GM23338 (cell line): ENCODE data around the gene VPS37C. TPM values are rescaled to one million over a fixed set of nuclear protein-coding genes. Genes with fewer than 3 reads are reported as not detected.

ENCODE experiments used
- ATAC-seq: fragments of 200-7000 bp; cut with Tn5 transposase; 3 replicates; pipeline ENCODE4 v1.9.1; 2020
- DNase-seq: peaks from one replicate; pipeline ENCODE4 v3.0.0-alpha.2; 2015; ENCODE audit warnings: low spot score
- H2AFZ ChIP-seq: fragments of 200-600 bp; sonication (generic); 2 replicates; pipeline ENCODE4 v1.8.0; 2016; ENCODE audit warnings: antibody characterized with exemption, mild to moderate bottlenecking, moderate library complexity
- H3F3A ChIP-seq: fragments of 200-600 bp; sonication (generic); replicated peaks from 2 replicates; pipeline ENCODE4 v1.8.0; 2017; ENCODE audit warnings: antibody characterized with exemption, mixed run types, low read depth
- H3K27ac ChIP-seq: fragments of 200-600 bp; sonication (generic); 2 replicates; pipeline ENCODE4 v1.6.1; 2016; ENCODE audit warnings: low read depth
- H3K27me3 ChIP-seq: fragments of 200-600 bp; sonication (generic); 2 replicates; pipeline ENCODE4 v1.8.0; 2016; ENCODE audit warnings: mild to moderate bottlenecking, mixed run types, moderate library complexity; ENCODE audit not compliant: insufficient read depth
- H3K36me3 ChIP-seq: fragments of 200-600 bp; sonication (generic); 2 replicates; pipeline ENCODE4 v1.8.0; 2016; ENCODE audit warnings: mild to moderate bottlenecking; ENCODE audit not compliant: insufficient read depth
- H3K4me1 ChIP-seq: fragments of 200-600 bp; sonication (generic); 2 replicates; pipeline ENCODE4 v1.8.0; 2016; ENCODE audit warnings: mild to moderate bottlenecking, moderate library complexity; ENCODE audit not compliant: insufficient read depth
- H3K4me2 ChIP-seq: fragments of 200-600 bp; sonication (generic); 2 replicates; pipeline ENCODE4 v1.7.1; 2017; ENCODE audit warnings: mixed run types
- H3K4me3 ChIP-seq: fragments of 200-600 bp; sonication (generic); 2 replicates; pipeline ENCODE4 v1.6.1; 2016; ENCODE audit warnings: mixed run types
- H3K79me2 ChIP-seq: fragments of 200-600 bp; sonication (generic); replicated peaks from 2 replicates; pipeline ENCODE4 v1.8.0; 2017; ENCODE audit warnings: mild to moderate bottlenecking; ENCODE audit not compliant: insufficient read depth
- H3K9me2 ChIP-seq: fragments of 200-600 bp; sonication (generic); 2 replicates; pipeline ENCODE4 v1.8.0; 2017; ENCODE audit not compliant: insufficient read depth
- H4K20me1 ChIP-seq: fragments of 200-600 bp; sonication (generic); replicated peaks from 2 replicates; pipeline ENCODE4 v1.8.0; 2017; ENCODE audit warnings: mild to moderate bottlenecking; ENCODE audit not compliant: insufficient read depth
- H3K27ac Mint-ChIP-seq: 2 replicates; pipeline ENCODE4 v1.8.0; 2020; ENCODE audit warnings: inconsistent platforms, mild to moderate bottlenecking, moderate library complexity, mixed read lengths
- H3K27me3 Mint-ChIP-seq: 3 replicates; pipeline ENCODE4 v1.8.0; 2022; ENCODE audit warnings: low read depth, mild to moderate bottlenecking, moderate library complexity, mixed read lengths, inconsistent platforms; ENCODE audit not compliant: insufficient read depth, poor library complexity
- H3K36me3 Mint-ChIP-seq: 3 replicates; pipeline ENCODE4 v1.8.0; 2021; ENCODE audit warnings: low read depth, mild to moderate bottlenecking, inconsistent platforms, moderate library complexity, mixed read lengths
- H3K4me1 Mint-ChIP-seq: 3 replicates; pipeline ENCODE4 v1.8.0; 2020; ENCODE audit warnings: mild to moderate bottlenecking, inconsistent platforms, mixed read lengths
- H3K4me3 Mint-ChIP-seq: 3 replicates; pipeline ENCODE4 v1.8.0; 2021; ENCODE audit warnings: moderate library complexity, mild to moderate bottlenecking, inconsistent platforms, mixed read lengths
- H3K9me3 Mint-ChIP-seq: 3 replicates; pipeline ENCODE4 v1.8.0; 2020; ENCODE audit warnings: moderate library complexity, mild to moderate bottlenecking, inconsistent platforms, mixed read lengths
- EZH2 ChIP-seq: fragments of 200-600 bp; sonication (generic); IDR thresholded peaks from one replicate; pipeline ENCODE4 v1.8.0; 2017; ENCODE audit warnings: antibody characterized with exemption, mild to moderate bottlenecking, low read depth; ENCODE audit not compliant: unreplicated experiment
- EZH2phosphoT487 ChIP-seq: fragments of 200-600 bp; sonication (generic); IDR thresholded peaks from one replicate; pipeline ENCODE4 v1.8.1; 2018; ENCODE audit warnings: antibody characterized with exemption; ENCODE audit not compliant: unreplicated experiment
- JUNB ChIP-seq: IDR thresholded peaks from one replicate; pipeline ENCODE4 v1.6.1; 2016; ENCODE audit warnings: antibody characterized with exemption; ENCODE audit not compliant: unreplicated experiment
- NANOG ChIP-seq: IDR thresholded peaks from 2 replicates; pipeline ENCODE4 v1.6.1; 2016; ENCODE audit warnings: antibody characterized with exemption, borderline replicate concordance
- POLR2AphosphoS5 ChIP-seq: IDR thresholded peaks from 2 replicates; pipeline ENCODE4 v1.6.1; 2016; ENCODE audit warnings: antibody characterized with exemption, low read depth
- ZNF114 ChIP-seq: fragments of 250-450 bp; sonication (Bioruptor Pico); IDR thresholded peaks from 2 replicates; pipeline ENCODE4 v1.5.0; 2020; ENCODE audit warnings: mild to moderate bottlenecking, moderate library complexity
- ZNF331 ChIP-seq: fragments of 250-450 bp; sonication (Bioruptor Pico); IDR thresholded peaks from 2 replicates; pipeline ENCODE4 v1.5.0; 2020; ENCODE audit warnings: low read depth, mild to moderate bottlenecking, moderate library complexity
- polyA plus RNA-seq: library from polyadenylated mRNA; unstranded; fragments of >200 nt; fragmentation: Nextera tagmentation; extraction: Ambion mirVana; gene quantifications from 2 replicates; pipeline ENCODE4 v1.2.1, GENCODE V29; 2016
- total RNA-seq: library from RNA; depleted of rRNA; stranded (reverse); fragments of >200 nt; shearing (Covaris generic); gene quantifications from 2 replicates; pipeline ENCODE4 v1.2.3, GENCODE V29; 2014
- TF ChIP-seq, protein P1 (sequence below): IDR thresholded peaks from 2 replicates; pipeline ENCODE4 v1.6.1; 2016; ENCODE audit warnings: antibody characterized with exemption
- TF ChIP-seq, protein P2 (sequence below), 2 experiments: fragments of 200-600 bp in 1 of 2; sonication (generic) in 1 of 2; conservative IDR thresholded peaks; 2 replicates each; pipeline versions ENCODE4 v1.5.1 to v1.6.1; 2016 to 2017; ENCODE audit warnings: antibody characterized with exemption in 2 of 2, low read depth in 2 of 2, mild to moderate bottlenecking in 2 of 2, moderate library complexity in 1 of 2
- TF ChIP-seq, protein P3 (sequence below): fragments of 250-450 bp; sonication (Bioruptor Pico); IDR thresholded peaks from 2 replicates; pipeline ENCODE4 v1.5.0; 2020; ENCODE audit warnings: mild to moderate bottlenecking, moderate library complexity

VPS37C gene
- total and polyA plus RNA-seq, 2 experiments from 2014 or later = 8.8 to 19.4 TPM

DNA sequence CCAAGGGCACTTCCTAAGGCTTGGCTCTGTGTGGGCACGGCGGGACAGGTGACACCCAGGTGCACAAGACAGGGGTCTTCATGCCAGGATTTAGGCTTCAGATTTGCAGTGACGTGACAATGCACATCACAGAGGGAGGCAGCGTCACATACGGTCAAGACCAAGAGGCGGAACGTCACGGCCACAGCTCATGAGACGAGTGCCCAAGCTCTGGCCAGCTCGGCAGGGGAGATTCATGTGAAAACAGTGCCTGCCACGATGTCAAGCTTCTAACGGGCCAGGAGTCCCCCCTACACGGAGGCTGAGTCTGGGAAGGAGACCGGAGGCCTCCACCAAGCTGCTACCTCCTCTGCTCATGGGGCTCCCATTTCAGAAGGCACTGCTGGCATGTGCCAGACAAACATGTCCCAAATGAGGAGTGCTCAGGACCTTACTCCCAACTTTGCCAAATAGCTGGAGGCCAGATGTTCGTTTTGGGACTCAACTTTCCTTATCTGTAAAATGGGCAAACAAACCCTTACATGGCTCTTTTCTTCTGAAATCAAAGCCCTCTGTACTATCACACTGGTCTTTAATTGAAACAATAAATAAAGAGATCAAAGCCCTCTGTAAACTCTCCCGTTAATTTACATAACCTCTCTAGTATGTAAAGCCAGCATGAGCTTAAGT, 16.6 kb downstream of the VPS37C start:
- no peak overlapping the region for H3K27ac Mint-ChIP-seq
- DNase-seq = no peak
- no peaks in the 10 kb centered on the region for H3F3A ChIP-seq
- H3K36me3 ChIP-seq = no peaks in the 10 kb centered on the region
- TF ChIP-seq JUNB (no peak), NANOG (no peak), POLR2AphosphoS5 (no peak), EZH2 (no peak), ZNF331 (CRISPR knock-in tag) (no peak), ZNF114 (CRISPR knock-in tag) (no peak), EZH2phosphoT487 (no peak)
- TF ChIP-seq, protein P1, sequence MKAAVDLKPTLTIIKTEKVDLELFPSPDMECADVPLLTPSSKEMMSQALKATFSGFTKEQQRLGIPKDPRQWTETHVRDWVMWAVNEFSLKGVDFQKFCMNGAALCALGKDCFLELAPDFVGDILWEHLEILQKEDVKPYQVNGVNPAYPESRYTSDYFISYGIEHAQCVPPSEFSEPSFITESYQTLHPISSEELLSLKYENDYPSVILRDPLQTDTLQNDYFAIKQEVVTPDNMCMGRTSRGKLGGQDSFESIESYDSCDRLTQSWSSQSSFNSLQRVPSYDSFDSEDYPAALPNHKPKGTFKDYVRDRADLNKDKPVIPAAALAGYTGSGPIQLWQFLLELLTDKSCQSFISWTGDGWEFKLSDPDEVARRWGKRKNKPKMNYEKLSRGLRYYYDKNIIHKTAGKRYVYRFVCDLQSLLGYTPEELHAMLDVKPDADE = no peak
- TF ChIP-seq, protein P2, sequence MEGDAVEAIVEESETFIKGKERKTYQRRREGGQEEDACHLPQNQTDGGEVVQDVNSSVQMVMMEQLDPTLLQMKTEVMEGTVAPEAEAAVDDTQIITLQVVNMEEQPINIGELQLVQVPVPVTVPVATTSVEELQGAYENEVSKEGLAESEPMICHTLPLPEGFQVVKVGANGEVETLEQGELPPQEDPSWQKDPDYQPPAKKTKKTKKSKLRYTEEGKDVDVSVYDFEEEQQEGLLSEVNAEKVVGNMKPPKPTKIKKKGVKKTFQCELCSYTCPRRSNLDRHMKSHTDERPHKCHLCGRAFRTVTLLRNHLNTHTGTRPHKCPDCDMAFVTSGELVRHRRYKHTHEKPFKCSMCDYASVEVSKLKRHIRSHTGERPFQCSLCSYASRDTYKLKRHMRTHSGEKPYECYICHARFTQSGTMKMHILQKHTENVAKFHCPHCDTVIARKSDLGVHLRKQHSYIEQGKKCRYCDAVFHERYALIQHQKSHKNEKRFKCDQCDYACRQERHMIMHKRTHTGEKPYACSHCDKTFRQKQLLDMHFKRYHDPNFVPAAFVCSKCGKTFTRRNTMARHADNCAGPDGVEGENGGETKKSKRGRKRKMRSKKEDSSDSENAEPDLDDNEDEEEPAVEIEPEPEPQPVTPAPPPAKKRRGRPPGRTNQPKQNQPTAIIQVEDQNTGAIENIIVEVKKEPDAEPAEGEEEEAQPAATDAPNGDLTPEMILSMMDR (conservative IDR thresholded peaks at IDR 0.05; ENCODE audit: low read depth in 2 of 2) = no peak
- TF ChIP-seq, protein P3, sequence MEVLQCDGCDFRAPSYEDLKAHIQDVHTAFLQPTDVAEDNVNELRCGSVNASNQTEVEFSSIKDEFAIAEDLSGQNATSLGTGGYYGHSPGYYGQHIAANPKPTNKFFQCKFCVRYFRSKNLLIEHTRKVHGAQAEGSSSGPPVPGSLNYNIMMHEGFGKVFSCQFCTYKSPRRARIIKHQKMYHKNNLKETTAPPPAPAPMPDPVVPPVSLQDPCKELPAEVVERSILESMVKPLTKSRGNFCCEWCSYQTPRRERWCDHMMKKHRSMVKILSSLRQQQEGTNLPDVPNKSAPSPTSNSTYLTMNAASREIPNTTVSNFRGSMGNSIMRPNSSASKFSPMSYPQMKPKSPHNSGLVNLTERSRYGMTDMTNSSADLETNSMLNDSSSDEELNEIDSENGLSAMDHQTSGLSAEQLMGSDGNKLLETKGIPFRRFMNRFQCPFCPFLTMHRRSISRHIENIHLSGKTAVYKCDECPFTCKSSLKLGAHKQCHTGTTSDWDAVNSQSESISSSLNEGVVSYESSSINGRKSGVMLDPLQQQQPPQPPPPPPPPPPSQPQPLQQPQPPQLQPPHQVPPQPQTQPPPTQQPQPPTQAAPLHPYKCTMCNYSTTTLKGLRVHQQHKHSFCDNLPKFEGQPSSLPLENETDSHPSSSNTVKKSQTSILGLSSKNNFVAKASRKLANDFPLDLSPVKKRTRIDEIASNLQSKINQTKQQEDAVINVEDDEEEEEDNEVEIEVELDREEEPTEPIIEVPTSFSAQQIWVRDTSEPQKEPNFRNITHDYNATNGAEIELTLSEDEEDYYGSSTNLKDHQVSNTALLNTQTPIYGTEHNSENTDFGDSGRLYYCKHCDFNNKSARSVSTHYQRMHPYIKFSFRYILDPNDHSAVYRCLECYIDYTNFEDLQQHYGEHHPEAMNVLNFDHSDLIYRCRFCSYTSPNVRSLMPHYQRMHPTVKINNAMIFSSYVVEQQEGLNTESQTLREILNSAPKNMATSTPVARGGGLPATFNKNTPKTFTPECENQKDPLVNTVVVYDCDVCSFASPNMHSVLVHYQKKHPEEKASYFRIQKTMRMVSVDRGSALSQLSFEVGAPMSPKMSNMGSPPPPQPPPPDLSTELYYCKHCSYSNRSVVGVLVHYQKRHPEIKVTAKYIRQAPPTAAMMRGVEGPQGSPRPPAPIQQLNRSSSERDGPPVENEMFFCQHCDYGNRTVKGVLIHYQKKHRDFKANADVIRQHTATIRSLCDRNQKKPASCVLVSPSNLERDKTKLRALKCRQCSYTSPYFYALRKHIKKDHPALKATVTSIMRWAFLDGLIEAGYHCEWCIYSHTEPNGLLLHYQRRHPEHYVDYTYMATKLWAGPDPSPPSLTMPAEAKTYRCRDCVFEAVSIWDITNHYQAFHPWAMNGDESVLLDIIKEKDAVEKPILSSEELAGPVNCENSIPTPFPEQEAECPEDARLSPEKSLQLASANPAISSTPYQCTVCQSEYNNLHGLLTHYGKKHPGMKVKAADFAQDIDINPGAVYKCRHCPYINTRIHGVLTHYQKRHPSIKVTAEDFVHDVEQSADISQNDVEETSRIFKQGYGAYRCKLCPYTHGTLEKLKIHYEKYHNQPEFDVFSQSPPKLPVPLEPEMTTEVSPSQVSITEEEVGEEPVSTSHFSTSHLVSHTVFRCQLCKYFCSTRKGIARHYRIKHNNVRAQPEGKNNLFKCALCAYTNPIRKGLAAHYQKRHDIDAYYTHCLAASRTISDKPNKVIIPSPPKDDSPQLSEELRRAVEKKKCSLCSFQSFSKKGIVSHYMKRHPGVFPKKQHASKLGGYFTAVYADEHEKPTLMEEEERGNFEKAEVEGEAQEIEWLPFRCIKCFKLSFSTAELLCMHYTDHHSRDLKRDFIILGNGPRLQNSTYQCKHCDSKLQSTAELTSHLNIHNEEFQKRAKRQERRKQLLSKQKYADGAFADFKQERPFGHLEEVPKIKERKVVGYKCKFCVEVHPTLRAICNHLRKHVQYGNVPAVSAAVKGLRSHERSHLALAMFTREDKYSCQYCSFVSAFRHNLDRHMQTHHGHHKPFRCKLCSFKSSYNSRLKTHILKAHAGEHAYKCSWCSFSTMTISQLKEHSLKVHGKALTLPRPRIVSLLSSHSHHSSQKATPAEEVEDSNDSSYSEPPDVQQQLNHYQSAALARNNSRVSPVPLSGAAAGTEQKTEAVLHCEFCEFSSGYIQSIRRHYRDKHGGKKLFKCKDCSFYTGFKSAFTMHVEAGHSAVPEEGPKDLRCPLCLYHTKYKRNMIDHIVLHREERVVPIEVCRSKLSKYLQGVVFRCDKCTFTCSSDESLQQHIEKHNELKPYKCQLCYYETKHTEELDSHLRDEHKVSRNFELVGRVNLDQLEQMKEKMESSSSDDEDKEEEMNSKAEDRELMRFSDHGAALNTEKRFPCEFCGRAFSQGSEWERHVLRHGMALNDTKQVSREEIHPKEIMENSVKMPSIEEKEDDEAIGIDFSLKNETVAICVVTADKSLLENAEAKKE (CRISPR knock-in tag) = no peak
- H3K4me1 Mint-ChIP-seq = peaks cover 36% of the 10 kb centered on the region
- H3K27me3 ChIP-seq = no peaks in the 10 kb centered on the region
- H3K4me3 Mint-ChIP-seq = no peak overlapping the region
- no peak overlapping the region for H3K4me2 ChIP-seq
- no peak overlapping the region for H2AFZ ChIP-seq
- no peaks in the 10 kb centered on the region for H3K9me3 Mint-ChIP-seq
- peaks cover 11% of the 10 kb centered on the region for H4K20me1 ChIP-seq
- H3K27me3 Mint-ChIP-seq = peaks cover 5% of the 10 kb centered on the region
- H3K79me2 ChIP-seq = peaks cover 60% of the 10 kb centered on the region
- no peak for ATAC-seq
- no peak overlapping the region for H3K27ac ChIP-seq
- H3K9me2 ChIP-seq = no peaks in the 10 kb centered on the region
- H3K4me3 ChIP-seq = no peak overlapping the region
- H3K36me3 Mint-ChIP-seq = no peaks in the 10 kb centered on the region
- H3K4me1 ChIP-seq = peaks cover 3% of the 10 kb centered on the region; the same call in 1 of the 2 replicates
